ENCODE data around the gene PAPOLB. TPM values are rescaled to one million over a fixed set of nuclear protein-coding genes. Genes with fewer than 3 reads are reported as not detected.

Gene PAPOLB
- total and polyA plus RNA-seq, 2 experiments from 2014 or later, result not detected

- Histone ChIP-seq H3K4me1 (ENCODE audit: insufficient read depth) (no peaks in the 10 kb centered on the region), H3K27ac (no peak overlapping the region), H3K4me2 (no peak overlapping the region), H2AFZ (no peak overlapping the region), H3K4me3 (no peak overlapping the region), H3K9me2 (replicated peaks; ENCODE audit: insufficient read depth) (no peaks in the 10 kb centered on the region), H3K9me3 (ENCODE audit: low read depth) (no peaks in the 10 kb centered on the region), H4K20me1 (ENCODE audit: insufficient read depth, poor library complexity, severe bottlenecking) (no peaks in the 10 kb centered on the region), H3K36me3 (replicated peaks; ENCODE audit: insufficient read depth, low read depth) (no peaks in the 10 kb centered on the region), H3K27me3 (no peaks in the 10 kb centered on the region), H3K79me2 (no peaks in the 10 kb centered on the region)
- DNase-seq (ENCODE audit: low spot score), result no peak
- 98% methylated on average over 34 of the region's 60 CpGs for WGBS (ENCODE audit: low lambda C conversion rate, missing lambda C conversion rate)
- TF ChIP-seq EZH2 (IDR thresholded peaks at IDR 0.05; ENCODE audit: borderline replicate concordance) (no peak), EZH2phosphoT487 (IDR thresholded peaks at IDR 0.05; ENCODE audit: low read depth, severe bottlenecking, unreplicated experiment) (no peak), CTCF (IDR thresholded peaks at IDR 0.05; ENCODE audit: poor library complexity) (no peak)
Observed at GRCh38 chr7:4834601-4835397, 27.0 kb downstream of the PAPOLB start.

DNA sequence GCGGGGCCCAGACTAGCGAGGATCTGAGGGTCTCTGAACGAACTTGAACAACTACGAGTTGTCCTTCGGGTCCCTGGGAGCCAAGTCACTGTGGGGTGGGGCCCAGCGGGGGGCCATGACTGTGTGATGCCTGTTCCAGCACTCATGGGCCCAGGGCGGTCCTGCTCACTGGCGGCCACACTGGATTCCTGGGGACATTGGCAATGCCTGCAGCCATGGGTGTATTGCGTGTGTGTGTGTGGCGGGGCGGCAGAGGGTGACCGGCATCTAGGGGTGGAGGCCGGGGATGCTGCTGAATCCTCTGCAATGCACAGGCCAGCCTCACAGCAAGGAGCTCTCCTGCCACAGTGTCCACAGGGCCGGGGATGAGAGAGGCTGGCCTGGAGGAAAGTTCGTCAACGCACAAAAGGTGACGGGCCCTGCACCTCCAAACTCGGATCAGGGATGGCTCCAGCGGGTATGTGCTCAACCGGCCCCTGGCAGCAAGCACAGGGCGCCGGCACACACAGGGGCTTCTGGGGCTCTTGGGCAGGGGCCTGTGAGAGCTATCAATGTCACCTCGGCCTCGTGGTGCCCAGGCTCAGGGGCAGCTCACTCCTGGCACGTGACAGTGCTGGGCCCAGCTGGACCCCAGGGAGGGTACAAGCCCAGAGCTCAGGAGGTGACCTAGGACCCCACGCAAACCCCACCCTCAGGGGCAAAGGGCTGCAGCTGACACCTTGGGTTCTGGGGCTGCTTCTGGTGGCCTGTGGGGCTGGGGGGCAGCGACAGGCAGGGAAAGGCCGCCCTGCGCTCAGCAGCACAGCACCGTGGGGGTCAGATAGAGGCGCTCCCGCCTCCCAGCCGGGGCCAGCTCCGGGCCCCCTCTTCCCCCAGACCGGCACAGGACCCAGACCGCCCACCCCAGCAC is 27.9 kb downstream of the PAPOLB start:
- Histone ChIP-seq H3K4me2 (no peak overlapping the region), H3K79me2 (no peaks in the 10 kb centered on the region), H4K20me1 (ENCODE audit: insufficient read depth, poor library complexity, severe bottlenecking) (no peaks in the 10 kb centered on the region), H3K4me3 (no peak overlapping the region), H3K4me1 (ENCODE audit: insufficient read depth) (no peaks in the 10 kb centered on the region), H3K9me2 (replicated peaks; ENCODE audit: insufficient read depth) (no peaks in the 10 kb centered on the region), H3K27ac (no peak overlapping the region), H2AFZ (no peak overlapping the region), H3K36me3 (replicated peaks; ENCODE audit: insufficient read depth, low read depth) (no peaks in the 10 kb centered on the region), H3K27me3 (no peaks in the 10 kb centered on the region), H3K9me3 (ENCODE audit: low read depth) (no peaks in the 10 kb centered on the region)
- WGBS (ENCODE audit: low lambda C conversion rate, missing lambda C conversion rate), result 80% methylated on average over 32 of the region's 36 CpGs
- DNase-seq (ENCODE audit: low spot score), result no peak
- TF ChIP-seq EZH2phosphoT487 (IDR thresholded peaks at IDR 0.05; ENCODE audit: low read depth, severe bottlenecking, unreplicated experiment) (no peak), EZH2 (IDR thresholded peaks at IDR 0.05; ENCODE audit: borderline replicate concordance) (no peak), CTCF (IDR thresholded peaks at IDR 0.05; ENCODE audit: poor library complexity) (no peak)

DNA sequence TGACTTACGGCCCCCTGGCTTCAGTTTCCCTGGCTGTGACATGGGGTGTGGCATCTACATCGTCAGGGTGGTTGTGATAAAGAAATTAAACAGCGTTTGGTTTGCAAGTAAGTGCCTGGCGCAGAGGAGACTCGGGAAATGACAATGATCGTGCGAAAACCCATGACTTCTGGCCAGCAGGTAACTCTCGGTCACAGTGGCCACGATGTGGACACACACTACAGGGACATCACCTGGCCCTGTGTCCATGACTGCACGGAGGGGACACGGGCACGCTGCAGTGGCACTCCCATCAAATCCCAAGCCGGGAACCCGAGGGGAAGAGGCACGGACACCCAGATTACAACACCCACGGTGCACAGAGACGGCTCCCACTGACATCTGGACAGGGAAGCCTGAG is 28.7 kb downstream of the PAPOLB start:
- DNase-seq (ENCODE audit: low spot score), result no peak
- H3K4me1 ChIP-seq (ENCODE audit: insufficient read depth), result no peaks in the 10 kb centered on the region
- H3K27me3 ChIP-seq, result no peaks in the 10 kb centered on the region
- H3K36me3 ChIP-seq (replicated peaks; ENCODE audit: insufficient read depth, low read depth), result no peaks in the 10 kb centered on the region
- no peak overlapping the region for H3K4me2 ChIP-seq
- no peaks in the 10 kb centered on the region for H3K9me2 ChIP-seq (replicated peaks; ENCODE audit: insufficient read depth)
- no peak overlapping the region for H3K4me3 ChIP-seq
- no peaks in the 10 kb centered on the region for H3K9me3 ChIP-seq (ENCODE audit: low read depth)
- TF ChIP-seq CTCF (IDR thresholded peaks at IDR 0.05; ENCODE audit: poor library complexity) (no peak), EZH2 (IDR thresholded peaks at IDR 0.05; ENCODE audit: borderline replicate concordance) (no peak), EZH2phosphoT487 (IDR thresholded peaks at IDR 0.05; ENCODE audit: low read depth, severe bottlenecking, unreplicated experiment) (no peak)
- no peaks in the 10 kb centered on the region for H4K20me1 ChIP-seq (ENCODE audit: insufficient read depth, poor library complexity, severe bottlenecking)
- no peak overlapping the region for H2AFZ ChIP-seq
- 93% methylated on average over 17 of the region's 17 CpGs for WGBS (ENCODE audit: low lambda C conversion rate, missing lambda C conversion rate)
- no peaks in the 10 kb centered on the region for H3K79me2 ChIP-seq
- H3K27ac ChIP-seq, result no peak overlapping the region
